Caco-2 (cell line): ENCODE results near the gene DCPS. TPM values are rescaled to one million over a fixed set of nuclear protein-coding genes. Genes with fewer than 3 reads are reported as not detected.

ENCODE experiments used
- BruUV-seq: library from RNA; stranded (reverse); fragments of 400-500 nt; replicated peaks from 2 replicates; lab custom pipeline; 2021; lab: Mats Ljungman, UMichigan
- CTCF ChIA-PET: fragments of 300-600 bp; sonication (Branson Sonifier 250); formaldehyde crosslinking; loops from one replicate; lab custom pipeline; 2022; ENCODE audit warnings: antibody characterized with exemption; lab: Charles Lee
- POLR2A ChIA-PET: fragments of 300-600 bp; sonication (Branson Sonifier 250); formaldehyde crosslinking; loops from one replicate; lab custom pipeline; 2022; ENCODE audit warnings: antibody characterized with exemption; lab: Charles Lee
- DNase-seq, 2 experiments: peaks; one replicate each; pipeline versions ENCODE4 v3.0.0 to v3.0.0-alpha.2; 2020 to 2022
- H3K27me3 ChIP-seq: replicated peaks from 2 replicates; pipeline ENCODE4 v1.6.0; 2011; ENCODE audit warnings: low read length; ENCODE audit not compliant: control insufficient read depth, insufficient read depth
- H3K36me3 ChIP-seq: 2 replicates; pipeline ENCODE4 v1.5.1; 2011; ENCODE audit warnings: low read length; ENCODE audit not compliant: control insufficient read depth, insufficient read depth
- H3K4me1 ChIP-seq: fragments of 250-450 bp; sonication (Bioruptor Pico); 2 replicates; pipeline ENCODE4 v1.5.1; 2020; ENCODE audit warnings: mild to moderate bottlenecking
- H3K4me3 ChIP-seq: 2 replicates; pipeline ENCODE4 v1.5.1; 2011; ENCODE audit warnings: low read depth, mild to moderate bottlenecking, control low read depth, low read length
- H3K9me3 ChIP-seq: fragments of 250-450 bp; sonication (Bioruptor Pico); 2 replicates; pipeline ENCODE4 v1.5.1; 2020; ENCODE audit warnings: mild to moderate bottlenecking, moderate library complexity
- H3K27ac Mint-ChIP-seq: one replicate; pipeline ENCODE4 v1.8.0; 2022; ENCODE audit warnings: mixed read lengths; ENCODE audit not compliant: unreplicated experiment
- H3K27me3 Mint-ChIP-seq: one replicate; pipeline ENCODE4 v1.8.0; 2022; ENCODE audit warnings: mixed read lengths; ENCODE audit not compliant: insufficient read depth, unreplicated experiment
- H3K36me3 Mint-ChIP-seq: one replicate; pipeline ENCODE4 v1.8.0; 2022; ENCODE audit warnings: mild to moderate bottlenecking, mixed read lengths; ENCODE audit not compliant: insufficient read depth, unreplicated experiment
- H3K4me1 Mint-ChIP-seq: one replicate; pipeline ENCODE4 v1.8.0; 2022; ENCODE audit warnings: low read depth, mixed read lengths; ENCODE audit not compliant: unreplicated experiment
- H3K4me3 Mint-ChIP-seq: one replicate; pipeline ENCODE4 v1.8.0; 2022; ENCODE audit warnings: mild to moderate bottlenecking, moderate library complexity, mixed read lengths; ENCODE audit not compliant: unreplicated experiment
- H3K9me3 Mint-ChIP-seq: one replicate; pipeline ENCODE4 v1.8.0; 2022; ENCODE audit warnings: mixed read lengths; ENCODE audit not compliant: unreplicated experiment
- CTCF ChIP-seq, 2 experiments: fragments of 200-600 bp in 1 of 2; IDR thresholded peaks; 1 replicate in 1 of 2; 2 replicates in 1 of 2; pipeline versions ENCODE4 v1.5.1 to v1.8.0; 2011 to 2022; ENCODE audit warnings: antibody characterized with exemption in 1 of 2, control low read depth in 1 of 2, inconsistent platforms in 1 of 2, low read depth in 1 of 2, low read length in 1 of 2, mild to moderate bottlenecking in 1 of 2, moderate library complexity in 1 of 2; ENCODE audit not compliant: insufficient read depth in 1 of 2, severe bottlenecking in 1 of 2, unreplicated experiment in 1 of 2
- intact Hi-C: fragments of 100-400 bp; cut with micrococcal nuclease; formaldehyde crosslinking; loops from one replicate; pipeline ENCODE4 v1.10.0; 2022; ENCODE audit not compliant: unreplicated experiment
- total RNA-seq: library from RNA; stranded (reverse); gene quantifications from 2 replicates; pipeline ENCODE4 v1.2.3, GENCODE V29; 2022

The DCPS gene
- total RNA-seq, 1 experiment from 2014 or later = 40.4 TPM

- Mint-ChIP-seq H3K4me3 (no peak overlapping the region), H3K36me3 (peaks cover 5% of the 10 kb centered on the region), H3K9me3 (no peaks in the 10 kb centered on the region), H3K27ac (no peak overlapping the region), H3K27me3 (no peaks in the 10 kb centered on the region), H3K4me1 (peaks cover 7% of the 10 kb centered on the region)
- DNase-seq = no peak
- BruUV-seq = no TSS peak
- Histone ChIP-seq H3K9me3 (no peaks in the 10 kb centered on the region), H3K4me3 (no peak overlapping the region), H3K27me3 (no peaks in the 10 kb centered on the region), H3K4me1 (peaks cover 17% of the 10 kb centered on the region), H3K36me3 (no peaks in the 10 kb centered on the region)
- TF ChIP-seq CTCF (IDR thresholded peaks at IDR 0.05; ENCODE audit: insufficient read depth in 1 of 2, low read depth in 1 of 2, low read length in 1 of 2, severe bottlenecking in 1 of 2, unreplicated experiment in 1 of 2) = no peak
- POLR2A ChIA-PET = no interaction called here
- intact Hi-C loops = no loop called here
- CTCF ChIA-PET = interaction anchor here (0.5 to 1.7 kb wide), 3 partner anchors 16 to 51 kb away, joined by 3 to 6 read pairs (median 4); no protein-coding TSS in a partner anchor
These were observed 54.9 kb downstream of the DCPS start for GRCh38 chr11:126358763-126359160.

- peaks cover 13% of the 10 kb centered on the region for H3K4me1 ChIP-seq
- no peak for DNase-seq
- no peak for TF ChIP-seq CTCF (IDR thresholded peaks at IDR 0.05; ENCODE audit: insufficient read depth in 1 of 2, low read depth in 1 of 2, low read length in 1 of 2, severe bottlenecking in 1 of 2, unreplicated experiment in 1 of 2)
- H3K9me3 ChIP-seq = no peaks in the 10 kb centered on the region
- H3K4me3 ChIP-seq = no peak overlapping the region
- BruUV-seq = no TSS peak
- intact Hi-C loops = no loop called here
- Mint-ChIP-seq H3K27me3 (no peaks in the 10 kb centered on the region), H3K36me3 (peaks cover 5% of the 10 kb centered on the region), H3K4me1 (peaks cover 4% of the 10 kb centered on the region), H3K27ac (no peak overlapping the region), H3K4me3 (no peak overlapping the region), H3K9me3 (no peaks in the 10 kb centered on the region)
- ChIA-PET POLR2A (interaction anchor here (0.6 kb wide), 2 partner anchors 49 to 72 kb away, joined by 3 to 4 read pairs; no protein-coding TSS in a partner anchor), CTCF (interaction anchor here (0.5 to 1.7 kb wide), 3 partner anchors 15 to 52 kb away, joined by 3 to 6 read pairs (median 4); no protein-coding TSS in a partner anchor)
- H3K36me3 ChIP-seq = no peaks in the 10 kb centered on the region
- H3K27me3 ChIP-seq = no peaks in the 10 kb centered on the region
These were observed 55.7 kb downstream of the DCPS start for GRCh38 chr11:126359431-126360048.

GRCh38 chr11:126360049-126360446, 56.2 kb downstream of the DCPS start:
- no peak for DNase-seq
- no peak overlapping the region for H3K4me3 ChIP-seq
- intact Hi-C loops = no loop called here
- POLR2A ChIA-PET = no interaction called here
- H3K9me3 ChIP-seq = no peaks in the 10 kb centered on the region
- peaks cover 10% of the 10 kb centered on the region; the same call in 1 of the 2 replicates for H3K4me1 ChIP-seq
- Mint-ChIP-seq H3K27ac (no peak overlapping the region), H3K27me3 (no peaks in the 10 kb centered on the region), H3K4me3 (no peak overlapping the region), H3K9me3 (no peaks in the 10 kb centered on the region), H3K4me1 (no peaks in the 10 kb centered on the region), H3K36me3 (peaks cover under 1% of the 10 kb centered on the region)
- TF ChIP-seq CTCF (IDR thresholded peaks at IDR 0.05; ENCODE audit: insufficient read depth in 1 of 2, low read depth in 1 of 2, low read length in 1 of 2, severe bottlenecking in 1 of 2, unreplicated experiment in 1 of 2) = no peak
- BruUV-seq = no TSS peak
- no peaks in the 10 kb centered on the region for H3K36me3 ChIP-seq
- H3K27me3 ChIP-seq = no peaks in the 10 kb centered on the region
- CTCF ChIA-PET = no interaction called here
